GM18520 (cell line): ENCODE results near the gene FAM117B.
"Not testable (repeated sequence)": the region's sequence is repeated elsewhere in the genome, so short reads cannot be mapped to it uniquely, and the experiment has no call there.

Experiments used
- ATAC-seq: cut with Tn5 transposase; IDR thresholded peaks from one replicate; pipeline ENCODE4 v1.9.1; 2021; ENCODE audit not compliant: unreplicated experiment

Gene FAM117B

DNA sequence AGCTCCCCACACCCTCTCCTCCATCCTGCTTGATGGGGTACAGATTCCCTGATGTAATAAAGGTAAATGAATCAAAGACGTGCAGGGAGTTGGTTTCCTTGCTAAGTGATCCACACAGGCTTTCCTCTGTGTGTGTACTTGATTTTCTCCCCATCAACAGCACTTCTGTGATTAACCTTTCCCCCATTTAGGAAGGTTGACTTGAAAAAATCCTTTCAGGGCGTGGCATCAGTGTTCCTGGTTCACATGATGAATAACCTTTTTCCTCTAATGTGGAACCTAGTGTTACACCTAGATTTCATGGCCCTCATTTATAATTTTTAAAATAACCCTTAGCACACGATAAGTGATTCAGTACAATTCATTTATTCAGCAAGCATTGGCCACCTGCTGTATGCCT, 121.8 kb downstream of the FAM117B start:
- no peak for ATAC-seq

DNA sequence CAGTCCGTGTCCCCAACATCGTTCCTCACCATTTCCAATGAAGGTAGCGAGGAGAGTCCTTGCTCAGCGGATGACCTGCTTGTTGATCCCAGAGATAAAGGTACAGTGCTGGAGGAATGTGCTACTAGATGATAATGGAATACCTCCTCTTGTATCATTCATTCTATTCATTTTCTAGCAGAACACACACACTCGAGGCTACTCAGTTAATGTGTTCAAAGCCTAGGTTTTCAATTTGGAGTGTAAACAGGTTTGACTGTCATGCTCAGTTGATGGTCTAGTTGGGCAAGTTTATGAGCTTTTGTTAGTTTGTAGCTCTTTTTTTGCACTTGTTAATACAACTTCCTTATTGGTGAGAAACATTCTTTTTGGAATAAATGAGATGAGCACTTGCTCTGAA, 122.6 kb downstream of the FAM117B start:
- ATAC-seq = no peak

GRCh38 chr2:202758128-202758527, 123.4 kb downstream of the FAM117B start:
- no peak for ATAC-seq

GRCh38 chr2:202758604-202759003, 123.8 kb downstream of the FAM117B start:
- ATAC-seq = no peak

GRCh38 chr2:202760848-202761247, 126.1 kb downstream of the FAM117B start:
- ATAC-seq = no peak

DNA sequence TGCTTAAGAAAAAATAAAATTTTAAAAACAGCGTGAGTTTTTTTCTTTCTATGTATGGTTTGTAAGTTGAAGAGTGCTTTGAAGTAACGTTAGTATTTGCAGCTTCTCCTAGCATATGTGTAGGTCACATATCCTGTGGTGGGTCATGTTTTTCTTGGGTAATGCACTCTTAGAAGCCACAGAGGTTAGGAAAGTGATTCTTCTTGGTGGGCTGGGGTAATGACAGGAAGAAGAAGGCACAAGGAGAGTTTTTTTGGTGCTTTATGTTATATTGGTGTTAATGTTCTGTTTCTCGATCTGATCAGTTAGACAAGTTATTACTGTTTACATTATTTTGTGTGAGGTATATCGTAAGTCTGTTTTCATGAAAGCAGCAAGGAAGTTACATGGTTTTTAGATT, 127.8 kb downstream of the FAM117B start:
- no peak for ATAC-seq

DNA sequence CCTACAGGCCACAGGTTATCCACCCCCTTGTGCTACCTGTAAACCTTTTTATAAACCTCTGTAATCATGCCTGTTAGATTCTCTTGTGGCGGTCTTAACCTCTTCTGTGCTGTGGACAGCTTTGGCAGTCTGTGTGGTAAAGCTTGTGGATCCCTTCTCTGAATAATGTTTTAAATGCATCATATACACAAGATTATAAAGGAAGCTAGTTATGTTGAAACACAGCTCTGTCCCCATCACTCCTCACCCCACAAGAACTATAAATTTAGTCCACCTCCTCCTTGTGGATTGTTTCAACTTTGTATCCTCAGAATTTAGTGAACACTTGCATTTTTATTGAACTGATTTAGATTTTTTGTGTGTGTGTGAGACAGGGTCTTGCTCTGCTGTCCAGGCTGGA, 129.1 kb downstream of the FAM117B start:
- ATAC-seq = no peak

- no peak for ATAC-seq
Observed at GRCh38 chr2:202764991-202765390, 130.2 kb downstream of the FAM117B start.

DNA sequence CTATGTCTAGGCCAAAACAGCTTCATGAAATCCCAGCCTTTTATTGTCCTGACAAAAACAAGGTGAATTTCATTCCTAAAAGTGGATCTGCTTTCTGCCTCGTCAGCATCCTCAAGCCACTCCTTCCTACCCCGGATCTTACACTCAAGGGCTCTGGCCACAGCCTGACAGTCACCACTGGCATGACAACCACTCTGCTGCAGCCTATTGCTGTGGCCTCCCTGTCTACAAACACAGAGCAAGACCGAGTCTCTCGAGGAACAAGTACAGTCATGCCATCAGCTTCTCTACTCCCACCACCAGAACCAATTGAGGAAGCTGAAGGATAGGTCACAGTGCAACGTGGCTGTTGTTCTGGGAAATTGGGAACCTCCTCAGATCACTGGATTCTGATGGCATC, 130.7 kb downstream of the FAM117B start:
- ATAC-seq = no peak

DNA sequence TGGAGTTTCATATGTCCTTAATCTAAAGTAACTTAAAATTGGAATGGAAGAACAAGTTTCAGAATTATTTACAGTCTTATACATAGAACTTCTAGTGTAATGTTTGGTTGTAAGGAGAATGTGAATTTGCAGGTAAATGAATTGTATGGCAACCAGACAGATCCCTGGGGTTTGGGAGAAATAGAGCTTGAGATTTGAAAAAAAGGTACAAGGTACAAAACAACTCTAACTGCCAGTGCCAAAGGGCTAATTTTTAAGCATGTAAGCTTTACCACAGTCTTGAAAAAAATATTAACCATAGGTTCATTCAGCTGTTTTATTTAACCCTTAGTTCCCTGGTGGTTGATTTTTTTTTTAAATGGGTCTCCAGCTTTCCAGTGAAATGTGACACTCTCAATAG, 133.5 kb downstream of the FAM117B start:
- no peak for ATAC-seq

DNA sequence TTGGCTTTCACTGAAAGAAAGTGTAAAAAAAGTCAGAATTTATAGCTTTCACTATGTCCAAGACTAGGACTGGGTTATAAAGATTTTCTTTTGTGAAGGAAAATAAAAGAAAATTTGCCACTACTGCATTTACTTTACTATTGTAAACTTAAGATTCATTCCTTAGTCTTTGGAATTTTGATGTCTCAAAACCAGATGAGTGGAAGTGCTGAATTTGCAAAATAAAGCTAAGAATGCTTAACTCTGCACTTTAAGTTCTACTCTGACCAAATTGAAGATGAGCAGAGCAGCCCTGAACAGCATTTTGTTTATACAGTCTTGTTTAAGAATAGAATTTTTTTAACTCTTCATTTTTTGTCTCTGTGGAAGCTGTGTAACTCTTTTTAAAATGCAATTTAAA, 134.4 kb downstream of the FAM117B start:
- ATAC-seq = no peak

DNA sequence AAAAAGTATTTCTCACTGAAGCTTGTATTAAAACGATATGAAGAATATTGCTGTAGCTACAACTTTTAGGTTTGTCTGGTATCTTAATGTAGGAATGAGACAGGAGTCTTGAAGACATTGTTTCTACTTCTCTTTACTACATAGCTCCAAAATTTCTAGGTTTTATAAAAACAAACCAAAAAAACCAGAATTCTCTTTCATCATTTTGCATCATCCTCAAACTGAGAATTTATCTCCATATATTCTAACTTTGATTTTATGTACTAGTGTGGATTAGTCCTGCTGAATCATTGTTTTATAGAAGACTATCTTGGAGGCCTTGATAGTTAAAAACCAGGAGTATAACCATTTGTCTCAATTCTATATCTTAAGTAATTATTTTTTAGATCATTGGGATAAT, 136.6 kb downstream of the FAM117B start:
- ATAC-seq = no peak

GRCh38 chr2:202771741-202772460, 137.1 kb downstream of the FAM117B start:
- ATAC-seq = no peak

DNA sequence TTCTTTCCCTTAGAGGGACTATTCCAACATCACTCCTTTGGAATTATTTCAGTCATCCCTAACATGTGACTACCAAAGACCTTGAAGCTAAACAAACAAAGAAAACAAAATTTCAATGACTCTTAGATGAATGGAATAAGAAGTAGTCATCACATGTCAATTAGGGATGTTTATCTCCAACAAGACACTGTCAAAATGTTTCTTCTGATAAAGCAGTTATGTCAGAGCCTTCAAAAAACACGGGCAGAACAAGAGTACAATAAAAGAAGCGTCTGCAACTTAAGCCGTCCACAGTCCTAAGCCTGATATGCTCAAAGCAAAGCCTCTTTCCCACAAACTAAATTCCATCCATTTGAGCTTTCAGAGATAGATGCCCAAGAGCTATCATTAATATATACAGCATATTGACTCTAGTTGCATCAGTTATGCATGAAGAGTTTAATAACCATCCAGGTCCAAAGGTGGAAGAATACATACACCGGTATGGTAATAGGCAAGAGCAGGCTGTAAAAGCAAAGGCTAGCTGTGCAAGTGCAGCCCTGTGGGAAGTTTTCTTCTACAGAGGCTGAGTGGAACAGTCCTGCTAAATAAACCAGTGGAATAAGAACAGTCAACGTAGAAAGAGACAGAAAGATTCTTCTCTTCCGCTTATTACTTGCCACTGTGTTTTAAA, 138.7 kb downstream of the FAM117B start:
- ATAC-seq = no peak

DNA sequence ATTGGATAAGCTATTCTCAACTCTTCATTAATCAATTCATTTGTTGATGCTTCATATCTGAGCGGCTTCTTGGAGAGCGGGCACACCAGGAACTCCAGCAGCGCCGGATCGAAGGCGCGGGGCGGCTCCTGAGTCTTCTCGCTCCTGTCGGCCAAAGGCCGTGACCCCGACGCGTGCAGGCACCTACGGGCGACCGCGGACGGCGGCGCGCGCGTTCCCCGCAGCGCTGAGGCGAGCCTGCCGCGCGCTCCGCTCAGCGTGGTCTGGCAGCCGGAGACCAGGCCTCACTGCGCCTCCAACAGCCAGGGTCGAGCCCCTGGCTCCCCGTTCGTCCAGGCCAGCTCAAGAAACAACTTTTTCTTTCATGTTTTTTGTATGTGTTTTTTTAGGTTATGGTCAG, 139.3 kb downstream of the FAM117B start:
- no peak for ATAC-seq

DNA sequence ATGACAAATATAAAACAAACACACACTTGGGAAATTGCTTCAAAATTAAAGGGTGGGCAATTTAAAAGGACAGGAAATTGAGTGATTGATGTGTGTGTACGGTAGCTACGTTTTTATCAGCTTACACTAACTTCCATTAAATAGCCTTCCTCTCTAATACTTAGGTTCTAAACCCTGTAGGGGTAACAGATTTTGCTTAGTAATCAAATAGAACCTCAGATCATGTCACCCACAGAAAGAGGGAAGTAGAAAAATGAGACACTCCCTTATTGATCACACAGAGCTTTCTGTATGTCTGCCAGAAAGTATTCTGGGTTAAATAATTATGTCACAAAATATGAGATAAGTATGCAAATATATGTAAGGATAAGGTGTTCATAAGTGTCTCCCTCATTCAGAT, 143.4 kb downstream of the FAM117B start:
- ATAC-seq = no peak

DNA sequence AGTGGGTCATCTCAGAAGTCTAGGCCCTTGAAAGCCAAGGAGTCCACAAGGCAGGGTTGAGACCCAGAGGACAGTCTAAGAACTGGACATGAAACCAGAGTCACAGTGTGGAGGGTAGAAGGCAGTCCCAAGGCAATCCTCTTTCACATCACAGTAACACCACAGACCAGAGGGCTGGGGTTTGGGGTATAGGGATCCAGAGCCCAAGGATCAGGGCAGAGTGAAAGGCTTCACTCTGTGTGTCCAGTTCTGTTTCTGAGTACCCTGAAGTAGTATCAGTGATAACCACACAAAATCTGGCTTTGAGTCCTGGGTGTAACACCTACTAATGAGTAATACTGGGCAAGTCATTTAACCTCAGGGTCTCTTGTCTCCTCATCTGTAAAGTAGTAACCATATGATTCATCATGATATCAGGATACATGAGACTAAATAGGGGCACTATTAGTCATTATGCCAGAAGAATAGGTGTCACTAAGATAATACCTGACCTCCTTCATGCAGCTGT, 145.8 kb downstream of the FAM117B start:
- peak; percentile 98 for ATAC-seq

DNA sequence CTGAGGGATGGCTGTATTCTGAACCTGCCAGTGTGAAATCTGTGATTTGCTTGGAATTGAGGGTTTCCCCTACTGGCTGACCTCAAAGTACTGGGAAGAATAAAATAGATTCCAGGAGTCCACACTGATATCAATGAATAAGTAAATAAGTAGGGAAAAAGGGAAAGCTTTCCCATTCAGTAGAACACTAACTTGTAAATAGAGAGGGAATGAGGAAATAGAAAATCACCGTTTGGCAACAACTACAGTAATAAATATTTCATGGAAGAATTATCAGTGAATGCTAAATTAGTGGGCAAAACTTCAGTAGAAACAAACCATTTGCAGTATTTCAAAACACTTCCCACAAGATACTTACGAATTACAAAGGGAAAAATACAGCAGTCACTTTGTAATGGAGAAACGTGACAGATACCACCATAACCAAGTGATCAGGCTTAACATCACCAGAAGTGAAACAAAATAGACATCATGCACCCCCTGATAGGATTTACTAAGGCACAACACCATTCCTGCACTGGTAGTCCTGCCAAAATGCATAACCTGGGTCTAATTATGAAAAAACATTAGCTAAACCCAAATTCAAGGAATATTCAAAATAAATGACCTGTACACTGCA, 148.3 kb downstream of the FAM117B start:
- ATAC-seq = no peak

GRCh38 chr2:202786842-202787241, 152.1 kb downstream of the FAM117B start:
- no peak for ATAC-seq

DNA sequence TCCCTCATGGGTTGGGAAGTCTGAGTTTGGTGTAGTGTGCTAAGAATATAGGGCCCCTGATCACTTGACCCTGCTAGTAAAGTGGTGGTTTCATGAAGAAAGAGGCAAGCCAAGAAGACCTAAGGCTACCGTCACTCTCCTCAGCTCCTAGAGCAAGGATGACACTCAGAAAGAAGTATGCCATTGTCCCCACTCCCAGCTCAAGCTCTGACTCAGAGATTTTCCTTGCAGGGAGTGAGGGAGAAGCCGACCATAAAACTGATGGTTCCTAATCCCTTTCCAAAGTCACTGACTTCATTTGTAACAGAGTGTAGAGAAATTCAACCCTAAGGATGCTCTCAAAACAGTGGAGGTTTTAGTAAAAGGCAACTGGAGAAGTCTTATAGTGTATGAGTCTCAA, 155.9 kb downstream of the FAM117B start:
- no peak for ATAC-seq

GRCh38 chr2:202797944-202798343, 163.2 kb downstream of the FAM117B start:
- ATAC-seq = no peak

DNA sequence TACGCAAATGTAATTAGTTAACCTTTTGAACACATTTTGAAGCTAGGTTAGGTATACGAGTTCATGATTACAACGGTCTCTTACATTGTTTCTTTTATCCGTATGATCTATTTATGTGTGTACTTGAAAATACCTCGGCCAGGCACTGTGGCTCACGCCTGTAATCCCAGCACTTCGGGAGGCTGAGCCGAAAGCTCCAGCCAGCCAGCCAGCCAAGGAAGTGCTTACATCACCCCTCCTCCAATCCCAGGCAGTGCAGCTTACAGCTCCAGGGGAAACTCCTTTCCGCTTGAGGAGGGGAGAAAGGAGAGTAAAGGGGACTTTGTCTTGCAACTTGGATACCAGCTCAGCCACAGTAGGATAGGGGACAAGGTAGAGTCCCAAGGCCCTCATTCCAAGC, 171.1 kb downstream of the FAM117B start:
- ATAC-seq = not testable (repeated sequence)
